Fibroblast of peridontal ligament (primary cell): ENCODE measurements around the gene ANXA9.

Experiments
- DNase-seq: peaks from one replicate; pipeline ENCODE4 v3.0.0-alpha.2; 2010; ENCODE audit errors: extremely low read depth

Gene ANXA9, protein sequence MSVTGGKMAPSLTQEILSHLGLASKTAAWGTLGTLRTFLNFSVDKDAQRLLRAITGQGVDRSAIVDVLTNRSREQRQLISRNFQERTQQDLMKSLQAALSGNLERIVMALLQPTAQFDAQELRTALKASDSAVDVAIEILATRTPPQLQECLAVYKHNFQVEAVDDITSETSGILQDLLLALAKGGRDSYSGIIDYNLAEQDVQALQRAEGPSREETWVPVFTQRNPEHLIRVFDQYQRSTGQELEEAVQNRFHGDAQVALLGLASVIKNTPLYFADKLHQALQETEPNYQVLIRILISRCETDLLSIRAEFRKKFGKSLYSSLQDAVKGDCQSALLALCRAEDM

DNA sequence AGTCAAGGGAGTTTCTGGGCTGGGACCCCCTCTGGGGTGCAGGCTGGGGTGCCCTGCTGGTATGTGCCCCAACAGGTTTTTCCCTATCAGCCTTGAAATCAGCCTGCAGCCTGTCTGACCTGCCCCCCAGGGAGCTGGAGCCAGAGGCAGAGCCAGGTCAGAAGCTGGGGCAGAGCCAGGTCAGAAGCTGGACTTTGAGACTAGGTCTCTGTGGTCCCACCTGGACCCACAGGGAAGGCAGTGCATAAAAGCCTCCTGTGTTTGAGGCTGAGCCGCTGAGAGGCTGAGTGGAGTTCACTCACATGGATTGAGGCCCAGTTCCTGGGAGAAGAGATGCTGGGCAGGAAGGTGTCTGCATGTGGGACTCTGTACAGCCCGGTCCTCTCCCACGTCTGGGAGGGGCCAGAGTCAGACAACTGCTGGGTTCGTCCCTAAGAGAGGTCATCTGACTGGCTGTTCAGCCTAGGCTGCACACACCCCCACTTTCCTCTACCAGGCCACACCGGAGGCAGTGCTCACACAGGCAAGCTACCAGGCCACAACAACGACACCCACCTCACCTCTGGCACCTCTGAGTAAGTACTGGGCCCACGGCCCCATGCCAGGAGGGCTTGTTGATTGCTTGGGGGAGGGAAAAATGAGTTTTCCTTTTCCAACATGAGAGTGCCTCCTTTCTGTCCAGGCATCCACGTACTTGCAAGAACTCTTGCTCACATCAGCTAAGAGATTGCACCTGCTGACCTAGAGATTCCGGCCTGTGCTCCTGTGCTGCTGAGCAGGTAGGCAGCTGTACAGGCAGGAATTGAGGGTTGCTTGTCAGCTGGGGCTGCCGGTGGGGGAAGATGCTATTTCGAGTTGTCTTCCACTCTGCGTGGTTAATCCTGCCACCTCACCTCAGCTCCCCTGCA, at the start of gene ANXA9:
Gene ANXA9 (plus strand): TSS at position 488 of the 908 bp plus-strand sequence. CDS start 814 bp downstream, outside the sequence.
- DNase-seq, result no peak

DNA sequence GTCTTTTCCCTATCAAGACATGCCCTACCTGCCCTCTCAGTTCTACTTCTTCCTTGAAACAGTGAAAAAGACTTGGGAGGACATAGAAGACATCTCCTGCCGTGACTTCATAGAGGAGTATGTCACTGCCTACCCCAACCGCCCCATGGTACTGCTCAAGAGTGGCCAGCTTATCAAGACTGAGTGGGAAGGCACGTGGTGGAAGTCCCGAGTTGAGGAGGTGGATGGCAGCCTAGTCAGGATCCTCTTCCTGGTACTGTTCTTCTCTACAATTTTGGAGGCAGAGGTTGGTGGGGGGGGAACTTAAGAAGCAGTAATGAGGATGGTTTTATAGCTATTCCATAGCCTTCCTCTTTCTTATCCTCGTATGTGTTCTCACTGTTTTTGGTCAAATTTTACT, 37.2 kb upstream of the ANXA9 start:
- no peak for DNase-seq

DNA sequence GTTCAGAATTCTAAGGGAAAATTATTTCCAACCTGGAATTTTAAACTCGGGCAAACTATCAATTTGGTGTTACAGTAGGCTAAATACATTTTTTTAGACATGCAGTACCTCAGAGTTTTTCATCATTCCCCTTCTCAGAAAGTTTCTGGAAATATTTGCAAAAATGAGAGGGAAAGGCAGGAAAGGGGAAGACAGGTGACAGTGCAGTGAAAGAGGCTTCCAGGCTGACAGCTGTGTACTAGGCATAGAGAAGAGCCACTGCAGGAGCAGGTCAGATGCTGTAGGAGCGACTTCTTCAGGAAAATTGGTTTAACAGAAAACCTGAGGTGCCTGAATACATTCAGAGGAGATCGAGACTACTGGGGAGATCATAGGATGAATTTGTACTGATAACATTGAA, 27.4 kb upstream of the ANXA9 start:
- no peak for DNase-seq

GRCh38 chr1:150955280-150955679, 26.8 kb upstream of the ANXA9 start:
- DNase-seq, result no peak

DNA sequence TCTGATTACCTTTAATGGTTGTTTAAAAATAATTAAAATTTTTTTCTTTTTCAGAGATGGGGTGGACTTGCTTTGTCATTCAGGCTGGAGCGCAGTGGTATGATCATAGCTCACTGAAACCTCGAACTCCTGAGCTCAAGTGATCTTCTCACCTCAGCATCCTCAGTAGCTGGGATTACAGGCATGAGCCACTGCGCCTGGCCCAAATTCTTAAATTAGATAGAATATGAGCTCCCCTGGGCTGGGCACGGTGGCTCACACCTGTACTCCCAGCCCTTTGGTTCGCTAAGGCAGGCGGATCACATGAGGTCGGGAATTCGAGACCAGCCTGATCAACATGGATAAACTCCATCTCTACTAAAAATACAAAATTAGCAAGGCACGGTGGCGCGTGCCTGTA, 24.4 kb upstream of the ANXA9 start:
- no peak for DNase-seq

DNA sequence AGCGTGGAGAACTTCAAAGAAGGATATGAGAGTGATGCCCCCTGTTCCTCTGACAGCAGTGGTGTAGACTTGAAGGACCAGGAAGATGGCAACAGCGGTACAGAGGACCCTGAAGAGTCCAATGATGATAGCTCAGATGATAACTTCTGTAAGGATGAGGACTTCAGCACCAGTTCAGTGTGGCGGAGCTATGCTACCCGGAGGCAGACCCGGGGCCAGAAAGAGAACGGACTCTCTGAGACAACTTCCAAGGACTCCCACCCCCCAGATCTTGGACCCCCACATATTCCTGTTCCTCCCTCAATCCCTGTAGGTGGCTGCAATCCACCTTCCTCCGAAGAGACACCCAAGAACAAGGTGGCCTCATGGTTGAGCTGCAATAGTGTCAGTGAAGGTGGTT, 21.4 kb upstream of the ANXA9 start:
- no peak for DNase-seq

DNA sequence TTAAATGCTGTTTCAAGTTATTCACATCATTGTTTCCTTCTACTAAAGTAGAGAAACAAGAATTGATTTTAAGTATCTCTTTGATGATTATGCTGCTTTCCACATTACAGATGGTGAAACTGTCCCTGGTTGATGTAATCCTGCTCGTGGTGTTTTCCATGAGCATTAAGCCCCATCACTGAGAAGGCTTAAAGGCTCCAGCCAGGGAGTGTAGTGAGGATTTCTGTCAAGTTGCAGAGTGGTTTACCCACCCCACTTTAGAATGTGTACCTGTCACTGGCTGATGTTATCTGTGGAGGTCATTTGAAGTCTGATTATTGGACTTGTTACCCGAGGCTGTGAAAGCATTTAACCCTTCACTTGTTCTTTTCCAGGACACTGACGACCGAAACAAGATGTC, 20.3 kb upstream of the ANXA9 start:
- no peak for DNase-seq

- DNase-seq, result no peak
These were observed 18.6 kb upstream of the ANXA9 start for GRCh38 chr1:150963321-150964163.

- DNase-seq, result no peak
These were observed 18.0 kb upstream of the ANXA9 start for GRCh38 chr1:150964164-150964489.

DNA sequence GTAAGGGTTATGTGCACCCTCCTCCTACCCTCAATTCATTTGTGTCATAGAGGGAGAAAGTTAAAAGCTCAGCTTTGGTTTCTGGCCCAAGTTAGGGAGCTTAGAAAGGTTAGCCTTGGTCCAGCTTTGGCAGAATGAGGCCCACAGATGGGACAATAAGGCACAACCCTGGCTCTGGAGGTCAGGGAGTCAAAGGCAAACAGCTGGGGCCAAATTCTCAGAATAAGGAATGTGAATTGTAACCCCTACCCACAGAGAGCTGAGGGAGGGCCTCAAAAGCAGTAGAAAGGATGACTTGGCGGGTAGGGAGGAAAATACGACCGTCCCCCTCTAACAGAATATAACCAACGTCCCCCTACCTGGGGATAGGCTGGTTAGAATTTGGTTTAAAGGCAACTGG, 16.5 kb upstream of the ANXA9 start:
- DNase-seq, result no peak

DNA sequence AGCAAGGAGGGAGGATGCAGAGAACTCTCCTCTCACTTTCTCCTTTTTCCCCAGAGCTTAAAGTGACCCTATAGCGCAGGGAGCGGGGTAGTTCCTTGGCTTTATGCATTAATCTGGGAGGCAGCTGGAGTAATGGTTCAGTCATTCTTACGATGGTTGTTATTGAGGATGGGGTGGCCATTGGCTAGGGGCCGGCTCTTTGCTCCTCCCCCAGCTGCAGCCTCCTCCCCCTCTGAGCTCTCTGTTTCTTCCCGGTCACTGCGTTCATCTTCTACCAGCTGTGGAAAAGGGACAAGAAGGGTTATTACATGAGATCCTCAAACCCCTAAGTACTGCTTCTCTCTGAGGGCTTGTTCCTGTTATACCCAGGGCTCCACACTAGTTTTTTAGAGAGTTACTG, 16.1 kb upstream of the ANXA9 start:
- DNase-seq, result no peak

- DNase-seq, result no peak
These were observed 14.2 kb upstream of the ANXA9 start for GRCh38 chr1:150967936-150968335.

- no peak for DNase-seq
These were observed 13.6 kb upstream of the ANXA9 start for GRCh38 chr1:150968491-150968890.

GRCh38 chr1:150969626-150970025, 12.5 kb upstream of the ANXA9 start:
- no peak for DNase-seq

DNA sequence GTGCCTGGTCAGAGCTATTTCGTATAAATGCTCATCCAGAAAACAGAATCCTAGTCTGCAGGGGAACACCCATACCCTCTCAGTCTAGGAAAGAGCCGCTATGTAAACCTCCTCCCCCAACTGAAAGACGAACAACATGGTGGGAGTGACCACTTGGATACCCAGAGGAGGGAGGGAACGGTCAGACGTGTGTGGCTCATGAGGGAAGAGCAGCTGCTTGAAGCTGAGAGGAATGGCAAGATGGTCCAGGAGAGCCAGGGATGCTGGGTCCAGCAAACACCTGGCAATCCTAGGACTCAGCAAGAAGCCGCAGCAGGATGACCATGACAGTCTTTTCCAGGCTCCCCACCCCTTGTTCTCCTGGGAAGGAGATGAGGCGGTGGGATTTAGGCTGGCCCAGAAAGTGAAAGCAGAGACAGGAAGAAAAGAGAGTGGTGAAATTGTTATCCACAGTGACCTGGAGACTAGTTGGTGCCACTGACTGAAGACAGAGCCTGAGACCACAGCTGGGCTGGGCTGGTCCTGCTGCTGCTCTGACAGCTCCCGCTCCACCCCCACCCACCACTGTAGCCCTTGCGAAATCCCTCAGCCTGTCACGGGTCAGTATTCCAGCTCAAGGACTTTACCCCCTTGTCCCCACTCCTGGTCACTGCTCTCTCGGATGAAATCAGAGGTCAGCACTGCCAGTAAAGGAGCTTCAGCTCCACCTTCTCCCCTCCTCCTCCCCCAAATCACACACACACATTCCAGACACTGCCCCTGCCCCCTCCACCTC, 11.1 kb upstream of the ANXA9 start:
- peak; percentile 44 for DNase-seq

GRCh38 chr1:150971583-150972416, 10.3 kb upstream of the ANXA9 start:
- DNase-seq, result no peak

GRCh38 chr1:150972417-150972940, 9.6 kb upstream of the ANXA9 start:
- no peak for DNase-seq

DNA sequence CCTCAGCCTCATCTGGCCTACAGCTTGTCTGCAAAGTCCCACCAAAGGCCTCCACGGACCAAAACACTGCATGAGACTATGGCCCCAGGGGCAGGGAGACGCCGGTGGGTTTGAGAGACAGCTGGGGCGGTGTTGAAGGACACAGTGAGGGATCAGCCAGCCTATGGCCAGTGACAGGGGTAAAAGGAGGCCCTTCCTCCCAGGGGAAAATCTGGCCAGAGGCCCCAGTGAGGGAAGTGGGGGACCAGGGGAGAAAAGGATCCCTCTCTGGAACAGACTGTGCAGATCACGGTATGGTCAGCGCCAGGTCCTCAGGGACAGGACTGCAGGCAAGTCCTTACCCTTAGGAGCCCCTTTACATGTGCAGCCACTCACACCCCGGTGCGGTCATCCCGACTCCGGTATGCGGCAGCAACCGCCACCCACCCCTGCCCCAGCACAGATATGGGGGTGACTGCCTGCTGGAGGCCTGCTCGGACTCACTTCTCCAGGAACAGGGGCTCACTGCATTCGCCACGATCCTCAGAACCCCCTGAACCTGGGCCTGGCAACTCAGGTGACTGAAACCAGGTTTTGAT, 8.7 kb upstream of the ANXA9 start:
- no peak for DNase-seq

- DNase-seq, result no peak
These were observed 8.1 kb upstream of the ANXA9 start for GRCh38 chr1:150973836-150974579.
